ENCODE data around the gene CHRNA9. TPM values are rescaled to one million over a fixed set of nuclear protein-coding genes. Genes with fewer than 3 reads are reported as not detected.

CHRNA9 gene
- total RNA-seq, 2 donors from 2014 or later, result 0.90 TPM; not detected in 1

DNA sequence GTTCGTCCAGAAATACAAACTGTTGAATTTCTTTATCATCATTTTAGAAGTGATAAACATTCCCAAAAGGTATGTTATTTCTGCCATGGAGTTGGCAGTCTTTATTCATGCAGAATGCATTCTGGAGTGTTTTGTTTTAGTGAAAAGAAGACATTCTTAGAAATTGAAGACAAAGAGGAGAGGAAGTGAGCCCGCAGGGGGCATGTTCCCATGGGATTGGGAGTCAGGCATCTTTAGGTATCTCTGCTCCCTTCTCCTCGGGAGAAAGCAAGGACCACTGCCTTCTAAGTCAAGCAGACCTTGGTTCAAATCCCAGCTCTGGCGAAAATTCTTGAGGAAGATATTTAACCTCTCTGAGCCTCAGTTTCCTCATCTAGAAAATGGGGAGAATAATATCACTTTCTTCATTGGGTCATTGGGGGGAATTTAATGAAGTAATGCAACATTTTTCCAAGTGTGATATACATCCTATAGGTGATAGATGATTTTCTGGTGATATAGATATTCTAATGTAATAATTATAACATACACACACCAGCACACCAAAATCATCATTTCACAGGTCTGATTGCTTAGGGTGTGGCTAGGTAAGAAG lies 26.5 kb upstream of the CHRNA9 start:
- peak; percentile 68 for DNase-seq
- 66 to 69% methylated on average over 3 to 4 of the region's 4 CpGs for WGBS, 2 experiments (ENCODE audit: insufficient coverage in 1 of 2, insufficient read length in 1 of 2)
- Mint-ChIP-seq H3K4me3 (no peak overlapping the region), H3K27ac (peak overlapping the region; percentile 1), H3K4me1 (peaks cover 40% of the 10 kb centered on the region), H3K36me3 (ENCODE audit: low read depth) (no peaks in the 10 kb centered on the region), H3K27me3 (ENCODE audit: insufficient read depth) (no peaks in the 10 kb centered on the region), H3K9me3 (peaks cover 11% of the 10 kb centered on the region)
- H3K27ac ChIP-seq (ENCODE audit: low read depth, low read length), result no peak overlapping the region
- H3K9me3 ChIP-seq (ENCODE audit: control insufficient read depth, low read length), result peaks cover 6% of the 10 kb centered on the region
- H3K4me3 ChIP-seq (ENCODE audit: low read length), result no peak overlapping the region
- no peaks in the 10 kb centered on the region for H3K4me1 ChIP-seq (ENCODE audit: control insufficient read depth, insufficient read depth, low read length)
- H3K27me3 ChIP-seq (ENCODE audit: control insufficient read depth, insufficient read depth, low read length, poor library complexity, severe bottlenecking), result no peaks in the 10 kb centered on the region
- H3K9ac ChIP-seq (ENCODE audit: extremely low read depth, low read length, poor library complexity, severe bottlenecking), result no peak overlapping the region
- no peaks in the 10 kb centered on the region for H3K36me3 ChIP-seq (ENCODE audit: control insufficient read depth, insufficient read depth, low read length)
- TF ChIP-seq, protein P1, sequence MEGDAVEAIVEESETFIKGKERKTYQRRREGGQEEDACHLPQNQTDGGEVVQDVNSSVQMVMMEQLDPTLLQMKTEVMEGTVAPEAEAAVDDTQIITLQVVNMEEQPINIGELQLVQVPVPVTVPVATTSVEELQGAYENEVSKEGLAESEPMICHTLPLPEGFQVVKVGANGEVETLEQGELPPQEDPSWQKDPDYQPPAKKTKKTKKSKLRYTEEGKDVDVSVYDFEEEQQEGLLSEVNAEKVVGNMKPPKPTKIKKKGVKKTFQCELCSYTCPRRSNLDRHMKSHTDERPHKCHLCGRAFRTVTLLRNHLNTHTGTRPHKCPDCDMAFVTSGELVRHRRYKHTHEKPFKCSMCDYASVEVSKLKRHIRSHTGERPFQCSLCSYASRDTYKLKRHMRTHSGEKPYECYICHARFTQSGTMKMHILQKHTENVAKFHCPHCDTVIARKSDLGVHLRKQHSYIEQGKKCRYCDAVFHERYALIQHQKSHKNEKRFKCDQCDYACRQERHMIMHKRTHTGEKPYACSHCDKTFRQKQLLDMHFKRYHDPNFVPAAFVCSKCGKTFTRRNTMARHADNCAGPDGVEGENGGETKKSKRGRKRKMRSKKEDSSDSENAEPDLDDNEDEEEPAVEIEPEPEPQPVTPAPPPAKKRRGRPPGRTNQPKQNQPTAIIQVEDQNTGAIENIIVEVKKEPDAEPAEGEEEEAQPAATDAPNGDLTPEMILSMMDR (conservative IDR thresholded peaks at IDR 0.05), result no peak

DNA sequence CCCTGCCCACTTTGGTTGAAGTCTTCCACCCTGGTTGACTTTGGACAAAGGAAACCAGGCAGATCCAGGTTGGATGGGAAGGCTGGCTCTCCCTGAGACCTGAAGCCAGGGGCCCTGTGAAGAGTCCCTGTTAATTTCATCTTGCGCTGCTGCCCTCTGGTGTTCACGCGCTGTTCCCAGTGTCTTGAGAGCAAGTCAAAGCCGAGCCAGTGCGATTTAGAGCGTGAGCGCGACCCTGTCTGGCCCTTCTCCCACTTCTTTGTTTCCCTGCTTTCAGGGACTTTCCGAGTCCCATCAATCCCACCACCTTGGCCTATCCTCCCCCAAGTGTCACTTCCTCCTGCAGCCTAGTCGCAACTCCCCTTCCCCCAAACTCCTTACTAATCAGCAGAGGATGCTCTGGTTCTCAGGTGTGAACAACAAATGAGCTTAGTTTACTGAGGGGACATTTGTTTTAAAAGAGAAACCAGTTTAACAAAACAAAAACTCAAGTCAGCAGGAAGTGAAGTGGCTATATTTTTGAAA lies 25.8 kb upstream of the CHRNA9 start:
- TF ChIP-seq, protein P1 (conservative IDR thresholded peaks at IDR 0.05), result peak; percentile 98
- H3K9me3 Mint-ChIP-seq, result peaks cover 9% of the 10 kb centered on the region
- H3K4me1 Mint-ChIP-seq, result peaks cover 40% of the 10 kb centered on the region
- H3K27ac Mint-ChIP-seq, result peak overlapping the region; percentile 82
- H3K4me3 Mint-ChIP-seq, result no peak overlapping the region
- DNase-seq, result peak; percentile 99
- peak overlapping the region; percentile 56 for H3K4me3 ChIP-seq (ENCODE audit: low read length)
- no peaks in the 10 kb centered on the region for H3K27me3 Mint-ChIP-seq (ENCODE audit: insufficient read depth)
- WGBS, 2 experiments (ENCODE audit: insufficient coverage in 1 of 2, insufficient read length in 1 of 2), result 0 to 1% methylated on average over 8 to 10 of the region's 10 CpGs
- no peaks in the 10 kb centered on the region for H3K36me3 Mint-ChIP-seq (ENCODE audit: low read depth)
- H3K9ac ChIP-seq (ENCODE audit: extremely low read depth, low read length, poor library complexity, severe bottlenecking), result peak overlapping the region; percentile 27
- no peak overlapping the region for H3K27ac ChIP-seq (ENCODE audit: low read depth, low read length)
- no peaks in the 10 kb centered on the region for H3K27me3 ChIP-seq (ENCODE audit: control insufficient read depth, insufficient read depth, low read length, poor library complexity, severe bottlenecking)
- H3K4me1 ChIP-seq (ENCODE audit: control insufficient read depth, insufficient read depth, low read length), result no peaks in the 10 kb centered on the region
- H3K36me3 ChIP-seq (ENCODE audit: control insufficient read depth, insufficient read depth, low read length), result no peaks in the 10 kb centered on the region
- peaks cover 6% of the 10 kb centered on the region for H3K9me3 ChIP-seq (ENCODE audit: control insufficient read depth, low read length)

DNA sequence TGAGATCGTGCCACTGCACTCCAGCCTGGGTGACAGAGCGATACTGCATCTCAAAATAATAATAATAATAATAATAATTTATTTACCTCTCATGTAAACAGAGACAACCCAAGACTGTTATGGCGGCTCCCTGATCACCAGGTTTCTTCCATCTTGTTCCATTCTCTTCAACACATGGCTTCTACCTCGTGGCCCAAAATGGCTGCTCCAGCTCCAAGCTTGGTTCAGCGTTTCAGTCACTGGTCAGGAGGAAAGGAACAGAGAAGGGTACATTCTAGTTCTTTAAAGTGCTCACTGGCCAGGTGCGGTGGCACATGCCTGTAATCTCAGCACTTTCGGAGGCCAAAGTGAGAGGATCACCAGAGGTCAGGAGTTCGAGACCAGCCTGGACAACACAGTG lies 24.9 kb upstream of the CHRNA9 start:
- no peaks in the 10 kb centered on the region for H3K27me3 Mint-ChIP-seq (ENCODE audit: insufficient read depth)
- 93 to 95% methylated on average over 4 to 7 of the region's 8 CpGs for WGBS, 2 experiments (ENCODE audit: insufficient coverage in 1 of 2, insufficient read length in 1 of 2)
- H3K9me3 Mint-ChIP-seq, result peaks cover under 1% of the 10 kb centered on the region
- TF ChIP-seq, protein P1 (conservative IDR thresholded peaks at IDR 0.05), result no peak
- no peaks in the 10 kb centered on the region for H3K36me3 Mint-ChIP-seq (ENCODE audit: low read depth)
- no peak for DNase-seq
- H3K27me3 ChIP-seq (ENCODE audit: control insufficient read depth, insufficient read depth, low read length, poor library complexity, severe bottlenecking), result no peaks in the 10 kb centered on the region
- no peak overlapping the region for H3K4me3 ChIP-seq (ENCODE audit: low read length)
- no peaks in the 10 kb centered on the region for H3K4me1 ChIP-seq (ENCODE audit: control insufficient read depth, insufficient read depth, low read length)
- no peaks in the 10 kb centered on the region for H3K9me3 ChIP-seq (ENCODE audit: control insufficient read depth, low read length)
- peaks cover 40% of the 10 kb centered on the region for H3K4me1 Mint-ChIP-seq
- no peaks in the 10 kb centered on the region for H3K36me3 ChIP-seq (ENCODE audit: control insufficient read depth, insufficient read depth, low read length)
- no peak overlapping the region for H3K4me3 Mint-ChIP-seq
- no peak overlapping the region for H3K9ac ChIP-seq (ENCODE audit: extremely low read depth, low read length, poor library complexity, severe bottlenecking)
- no peak overlapping the region for H3K27ac Mint-ChIP-seq
- H3K27ac ChIP-seq (ENCODE audit: low read depth, low read length), result no peak overlapping the region

Measured in endodermal cell (in vitro differentiated cells).